ENCODE data around the gene BATF3.
"Not testable (repeated sequence)": the region's sequence is repeated elsewhere in the genome, so short reads cannot be mapped to it uniquely, and the experiment has no call there.

The BATF3 gene, protein sequence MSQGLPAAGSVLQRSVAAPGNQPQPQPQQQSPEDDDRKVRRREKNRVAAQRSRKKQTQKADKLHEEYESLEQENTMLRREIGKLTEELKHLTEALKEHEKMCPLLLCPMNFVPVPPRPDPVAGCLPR

DNA sequence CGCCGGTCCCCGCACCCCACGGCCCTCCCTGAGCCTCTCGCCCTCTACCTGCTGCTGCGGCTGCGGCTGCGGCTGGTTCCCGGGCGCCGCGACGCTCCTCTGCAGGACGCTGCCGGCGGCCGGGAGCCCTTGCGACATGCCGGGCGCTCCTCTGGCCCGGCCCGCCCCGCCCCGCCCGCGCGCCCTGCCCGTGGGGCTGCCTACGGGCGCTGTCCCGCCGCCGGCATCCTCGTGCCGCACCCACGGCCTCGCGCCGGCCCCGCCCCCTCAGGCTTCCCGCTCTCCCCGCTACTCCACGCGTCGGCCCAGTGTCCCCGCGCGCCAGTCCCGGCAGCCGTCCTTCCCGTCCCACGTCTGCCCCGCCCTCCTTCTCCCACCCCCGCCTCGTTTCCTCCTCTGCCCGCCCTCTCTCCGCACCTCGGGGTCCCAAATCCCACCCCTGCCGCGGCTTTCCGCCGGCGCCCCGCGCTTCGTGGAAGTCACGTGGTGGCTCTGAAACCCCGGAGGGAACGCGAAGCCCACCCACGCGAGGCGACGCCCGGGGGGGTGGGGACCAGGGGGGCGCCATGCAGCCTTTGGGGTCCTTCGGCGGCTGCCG is at the start of gene BATF3:
Gene BATF3 (minus strand): TSS at position 216 of the 598 bp plus-strand sequence. CDS start 78 bp downstream, at position 138.
- DNase-seq, result no peak

DNA sequence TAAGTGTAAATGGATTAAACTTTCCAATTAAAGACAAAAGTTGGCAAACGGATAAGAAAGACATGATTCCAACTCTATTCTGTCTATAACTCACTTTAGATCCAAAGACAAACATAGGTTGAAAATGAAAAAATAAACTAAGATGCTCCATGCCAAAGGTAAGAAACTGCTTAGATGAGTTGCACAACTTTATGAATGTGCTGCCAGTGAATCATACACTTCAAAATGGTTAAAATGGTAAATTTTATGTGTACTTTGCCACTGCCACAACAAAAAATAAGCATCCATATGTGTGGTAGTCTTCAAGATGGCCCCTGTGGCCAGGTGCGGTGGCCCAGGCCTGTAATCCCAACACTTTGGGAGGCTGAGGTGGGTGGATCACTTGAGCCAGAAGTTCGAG is 46.9 kb upstream of the BATF3 start:
- DNase-seq, result no peak

DNA sequence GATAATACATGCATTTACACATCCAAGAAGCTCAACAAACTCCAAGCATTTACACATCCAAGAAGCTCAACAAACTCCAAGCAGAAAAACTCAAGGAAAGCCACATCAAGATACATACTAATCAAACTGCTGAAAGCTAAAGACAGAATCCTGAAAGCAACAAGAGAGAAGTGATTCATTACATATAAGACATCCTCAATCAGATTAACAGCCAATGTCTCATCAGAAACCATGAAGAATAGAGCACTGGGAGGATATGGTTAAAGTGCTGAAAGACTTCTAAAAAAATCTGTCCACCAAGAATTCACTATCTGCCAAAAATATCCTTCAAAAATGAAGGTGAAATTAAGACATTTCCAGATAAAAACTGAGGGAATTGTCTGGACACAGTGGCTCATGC is 45.7 kb upstream of the BATF3 start:
- no peak for DNase-seq

DNA sequence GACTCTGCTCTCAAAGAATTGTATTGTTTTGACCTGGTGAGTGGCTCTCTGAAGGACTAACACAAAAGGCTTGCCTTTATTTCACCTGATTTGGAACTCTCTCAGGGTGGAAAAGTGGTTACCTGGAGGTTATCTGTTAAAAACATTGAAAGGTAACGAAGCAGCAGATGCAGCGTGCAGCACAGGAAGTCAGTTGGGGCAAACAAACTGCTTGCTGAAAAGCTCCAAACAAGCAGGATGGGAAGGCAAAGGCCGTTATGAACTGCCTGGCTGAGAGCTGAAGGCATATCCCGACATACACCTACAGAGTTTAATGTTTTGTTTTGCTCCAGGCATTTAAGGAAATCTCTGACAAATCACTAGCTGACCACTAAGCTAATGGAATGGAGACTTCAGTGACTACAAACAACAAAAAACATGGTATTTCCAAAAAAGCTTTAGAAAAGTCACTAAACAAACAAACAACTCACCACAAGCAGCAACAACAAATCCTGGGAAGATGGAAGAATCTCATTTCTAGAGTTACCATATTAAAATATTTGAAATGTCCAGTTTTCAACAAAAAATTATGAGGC is 44.3 kb upstream of the BATF3 start:
- DNase-seq, result no peak

DNA sequence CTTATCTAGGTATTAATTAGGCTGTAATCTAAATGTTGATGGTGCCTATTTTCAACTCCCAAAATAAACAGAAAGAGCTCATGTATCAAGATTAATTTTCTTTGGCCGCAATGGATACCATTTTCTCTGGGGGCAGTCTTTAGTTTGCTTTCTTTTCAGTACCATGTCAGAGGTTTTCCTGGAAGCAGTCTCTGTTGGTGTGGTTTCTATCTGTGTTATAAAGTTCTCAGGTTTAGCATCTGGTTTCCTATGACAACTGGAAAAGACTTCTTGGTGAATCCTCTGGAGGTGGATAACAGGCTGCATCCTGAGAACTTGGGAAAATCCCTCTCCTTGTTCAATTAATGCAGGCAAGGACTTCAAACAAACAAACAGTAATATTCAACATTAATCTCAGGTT is 38.7 kb upstream of the BATF3 start:
- DNase-seq, result no peak

DNA sequence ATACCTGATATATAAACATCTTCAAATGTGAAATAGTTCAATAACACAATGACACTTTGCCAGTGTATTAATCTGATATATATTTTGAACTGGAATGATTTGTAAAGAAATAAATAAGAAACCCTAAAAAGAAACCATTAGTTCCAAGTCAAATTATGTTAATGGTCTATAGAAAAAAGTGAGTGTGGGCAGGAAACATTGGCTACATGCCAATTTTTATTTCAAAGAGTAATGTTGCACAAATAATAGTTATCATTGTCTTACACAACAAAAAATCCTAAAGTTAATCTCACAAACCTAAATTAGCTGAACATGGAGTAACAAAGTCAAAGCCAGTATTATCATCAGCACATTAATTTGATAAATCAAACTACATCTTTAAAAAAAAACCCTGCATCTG is 37.9 kb upstream of the BATF3 start:
- DNase-seq, result no peak

DNA sequence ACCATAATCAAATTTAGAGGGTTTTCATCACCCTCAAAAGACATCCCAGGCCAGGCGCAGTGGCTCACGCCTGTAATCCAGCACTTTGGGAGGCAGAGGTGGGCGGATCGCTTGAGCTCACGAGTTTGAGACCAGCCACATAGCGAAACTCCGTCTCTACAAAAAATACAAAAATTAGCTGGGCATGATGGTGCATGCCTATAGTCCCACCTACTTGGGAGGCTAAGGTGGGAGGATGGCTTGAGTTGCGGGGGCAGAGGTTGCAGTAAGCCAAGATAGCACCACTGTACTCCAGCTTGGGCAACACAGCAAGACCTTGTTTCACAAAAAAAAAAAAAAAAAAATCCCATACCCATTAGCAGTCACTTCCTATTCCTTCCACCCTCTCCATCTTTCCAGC is 33.5 kb upstream of the BATF3 start:
- no peak for DNase-seq

DNA sequence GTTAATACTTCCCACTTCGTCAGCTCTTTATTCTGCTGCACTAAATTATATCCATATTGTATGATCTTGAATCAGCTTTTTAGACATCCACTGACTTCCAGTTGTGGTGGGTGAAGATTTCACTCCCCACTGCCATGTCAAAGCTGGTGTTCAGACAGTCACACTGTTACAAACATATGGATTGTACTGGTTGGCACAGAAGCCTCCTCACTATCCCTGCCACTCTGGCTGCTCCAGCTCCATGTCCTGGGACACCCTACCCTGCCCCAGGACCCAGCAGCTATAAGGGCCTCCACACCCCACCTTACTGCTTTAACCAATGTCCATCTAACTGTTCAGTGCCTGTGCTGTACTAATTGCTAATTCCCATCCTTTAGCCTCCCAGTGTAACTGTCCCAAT is 32.0 kb upstream of the BATF3 start:
- DNase-seq, result no peak

DNA sequence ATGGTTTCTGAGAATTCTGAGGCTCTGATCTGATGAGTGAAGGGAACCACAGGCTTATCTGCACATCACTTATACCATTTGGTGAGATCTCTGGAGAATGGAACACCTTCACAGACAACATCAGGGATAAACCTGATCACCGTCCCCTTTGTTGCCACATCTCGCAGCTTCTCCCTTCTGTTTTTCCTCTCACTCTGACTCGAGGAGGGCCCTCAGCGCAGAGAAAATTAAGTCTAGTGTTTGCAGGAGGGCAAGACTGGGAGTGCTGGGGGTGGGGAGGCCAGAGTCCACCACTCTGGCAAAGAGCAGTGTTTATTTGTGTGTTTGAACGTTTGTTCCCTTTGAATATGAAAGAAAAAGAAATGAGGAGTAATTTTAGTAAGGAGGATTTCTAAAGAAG is 29.0 kb upstream of the BATF3 start:
- no peak for DNase-seq

DNA sequence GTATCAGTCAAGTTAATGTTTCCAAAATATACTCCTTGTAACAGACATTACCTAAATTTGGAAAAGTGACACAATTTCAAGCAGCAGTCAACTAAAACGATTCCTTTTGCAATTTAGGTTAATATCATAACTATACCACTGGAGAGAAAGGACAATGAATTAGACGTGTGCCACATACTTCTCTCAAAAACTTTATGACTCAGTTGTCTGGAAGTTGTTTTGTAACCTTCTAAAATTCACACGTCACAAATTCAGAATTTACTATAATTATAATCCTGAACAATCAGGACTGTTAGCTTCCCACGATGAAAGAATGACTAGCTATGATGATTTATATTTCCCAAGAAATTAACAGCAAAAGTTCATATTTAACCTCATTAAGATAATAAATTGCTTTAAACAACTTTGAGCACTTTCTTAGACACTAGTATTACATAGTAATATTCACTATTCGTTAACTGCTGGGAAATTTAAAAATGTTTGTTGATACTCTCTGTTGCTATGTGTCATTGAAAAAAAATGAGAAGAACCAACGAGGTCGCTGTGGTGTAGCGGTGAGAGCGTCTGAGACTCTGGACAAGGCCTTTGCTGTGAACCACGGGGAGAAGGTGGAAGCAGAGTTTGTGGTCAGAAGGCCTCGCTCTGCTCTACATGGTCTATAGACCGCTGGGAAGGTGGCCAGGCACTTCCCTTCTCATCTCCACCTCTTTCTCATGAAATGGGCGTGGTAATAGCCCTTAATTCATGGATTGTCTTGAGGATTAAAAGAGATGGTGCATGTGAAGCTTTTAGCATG is 27.9 kb upstream of the BATF3 start:
- DNase-seq, result no peak

DNA sequence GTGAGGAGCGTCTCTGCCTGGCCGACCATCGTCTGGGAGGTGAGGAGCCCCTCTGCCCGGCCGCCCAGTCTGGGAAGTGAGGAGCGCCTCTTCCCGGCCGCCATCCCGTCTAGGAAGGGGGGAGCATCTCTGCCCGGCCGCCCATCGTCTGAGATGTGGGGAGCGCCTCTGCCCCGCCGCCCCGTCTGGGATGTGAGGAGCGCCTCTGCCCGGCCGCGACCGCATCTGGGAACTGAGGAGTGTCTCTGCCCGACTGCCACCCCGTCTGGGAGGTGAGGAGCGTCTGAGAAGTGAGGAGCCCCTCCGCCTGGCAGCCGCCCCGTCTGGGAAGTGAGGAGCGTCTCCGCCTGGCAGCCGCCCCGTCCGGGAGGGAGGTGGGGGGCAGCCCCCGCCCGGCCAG is 25.0 kb upstream of the BATF3 start:
- not testable (repeated sequence) for DNase-seq

DNA sequence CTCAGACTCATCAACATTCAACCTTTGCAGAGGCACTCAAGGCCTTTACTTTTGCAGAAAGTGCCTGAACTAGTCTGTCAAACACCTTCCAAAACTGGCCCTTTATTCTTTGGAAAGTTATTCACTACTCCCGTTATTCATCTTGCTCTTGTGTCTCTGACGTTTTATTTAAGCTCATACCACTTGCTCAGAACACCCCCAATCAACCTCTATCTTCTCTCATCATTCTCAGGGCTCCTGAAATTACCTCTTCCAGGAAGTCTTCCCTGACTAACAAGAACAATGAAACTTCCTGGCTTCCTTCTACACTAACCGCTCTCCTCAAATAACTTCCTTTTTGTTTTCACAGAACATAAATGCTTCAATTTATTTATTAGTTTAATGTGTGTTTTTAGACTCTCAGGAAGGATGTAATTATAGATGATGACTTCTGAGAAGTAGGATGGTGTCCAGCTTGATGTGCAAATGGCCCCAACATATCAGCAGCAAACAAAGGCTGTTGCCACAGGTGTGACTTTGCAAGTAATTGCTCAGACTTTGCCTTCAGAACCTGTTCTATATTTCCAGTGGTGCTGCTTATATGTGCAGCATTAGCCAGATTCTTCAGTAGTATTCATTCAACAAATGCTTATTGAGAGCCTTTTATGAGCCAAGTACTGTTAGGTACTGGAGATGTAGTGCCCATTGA is 22.8 kb upstream of the BATF3 start:
- no peak for DNase-seq

DNA sequence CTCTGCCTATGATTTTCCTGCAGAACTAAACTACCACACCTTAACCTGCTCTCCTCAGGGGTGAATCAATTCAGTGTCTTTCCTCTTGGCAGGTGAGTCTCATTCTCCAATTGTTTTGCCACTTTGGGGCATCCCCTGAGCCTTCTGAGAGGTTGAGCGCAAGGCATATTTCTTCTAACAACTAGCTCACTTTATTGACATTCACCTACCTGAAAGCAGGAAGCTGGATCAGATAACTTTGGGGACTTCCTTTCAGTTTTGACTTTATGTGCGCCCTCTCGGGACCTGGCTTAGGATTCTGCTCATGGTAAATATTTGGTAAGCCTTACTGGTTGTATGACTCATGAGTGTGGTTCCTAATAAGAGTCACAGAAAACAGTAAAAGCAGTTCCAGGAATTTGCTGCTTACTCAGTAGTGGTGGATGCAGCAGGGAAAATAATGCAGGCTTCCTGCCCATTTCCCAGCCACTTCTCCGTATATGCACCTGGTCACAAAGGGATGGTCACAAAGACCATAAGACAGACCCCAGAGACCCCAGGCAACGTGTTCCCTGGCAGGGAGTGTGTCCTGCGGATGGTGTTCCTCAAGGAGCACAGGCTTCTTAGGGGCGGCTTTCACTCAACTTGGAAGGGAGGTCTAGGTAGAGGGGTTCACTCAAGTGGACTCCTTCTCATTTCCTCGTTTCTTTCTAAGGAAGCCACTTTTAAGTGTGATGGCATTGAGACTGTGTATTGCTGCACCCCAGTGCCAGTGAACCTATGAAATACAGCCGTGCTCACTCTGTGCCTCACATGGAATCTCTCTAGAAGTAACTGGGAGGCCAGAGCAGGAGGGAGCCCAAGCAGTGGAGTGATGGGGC is 22.0 kb upstream of the BATF3 start:
- no peak for DNase-seq

DNA sequence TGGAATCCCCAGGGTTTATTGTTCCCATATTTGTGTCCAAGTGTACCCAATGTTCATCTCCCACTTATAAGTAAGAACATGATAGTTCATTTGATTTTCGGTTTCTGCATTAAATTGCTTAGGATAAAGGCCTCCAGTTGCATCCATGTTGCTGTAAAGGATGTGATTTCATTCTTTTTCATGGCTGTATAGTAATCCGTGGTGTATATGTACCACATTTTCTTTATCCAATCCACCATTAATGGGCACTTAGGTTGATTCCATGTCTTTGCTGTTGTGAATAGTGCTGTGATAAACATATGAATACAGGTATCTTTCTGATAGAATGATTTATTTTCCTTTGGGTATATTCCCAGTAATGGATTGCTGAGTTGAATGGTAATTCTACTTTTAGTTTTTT is 20.0 kb upstream of the BATF3 start:
- no peak for DNase-seq

DNA sequence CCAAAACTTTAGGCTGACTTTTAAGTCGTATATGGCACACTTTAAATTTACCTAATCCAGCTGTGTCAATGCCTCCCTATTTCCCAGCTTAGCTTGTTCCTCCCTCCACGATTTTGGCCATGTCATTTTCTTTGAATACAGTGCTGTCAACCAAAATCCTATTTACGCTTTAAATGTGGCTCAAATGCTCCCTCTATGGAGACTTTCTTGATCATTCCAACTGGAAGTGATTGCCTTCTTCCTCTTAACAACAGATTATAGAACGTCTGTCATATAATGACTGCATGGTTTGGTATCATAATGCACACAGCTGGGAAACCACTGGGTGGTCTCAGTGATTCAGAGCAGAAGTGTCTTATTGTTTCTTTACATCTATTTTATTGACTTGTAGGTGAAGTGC is 18.9 kb upstream of the BATF3 start:
- no peak for DNase-seq

DNA sequence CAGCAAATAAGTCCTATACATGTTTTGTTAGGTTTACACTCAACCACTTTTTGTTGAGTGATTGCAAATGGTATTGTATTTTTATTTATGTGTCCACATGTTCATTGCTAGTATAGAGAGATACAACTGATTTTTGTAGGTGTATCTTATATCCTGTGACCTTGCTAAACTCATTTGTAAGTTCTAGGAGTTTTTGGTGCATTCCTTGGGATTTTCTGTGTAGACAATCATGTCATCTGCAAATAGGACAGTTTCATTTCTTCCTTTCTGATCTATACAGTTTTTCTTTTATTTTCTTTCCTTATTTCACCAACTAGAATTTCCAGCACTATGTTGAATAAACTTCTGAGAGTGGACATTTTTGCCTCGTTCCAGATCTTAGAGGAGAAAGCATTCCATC is 16.5 kb upstream of the BATF3 start:
- no peak for DNase-seq

DNA sequence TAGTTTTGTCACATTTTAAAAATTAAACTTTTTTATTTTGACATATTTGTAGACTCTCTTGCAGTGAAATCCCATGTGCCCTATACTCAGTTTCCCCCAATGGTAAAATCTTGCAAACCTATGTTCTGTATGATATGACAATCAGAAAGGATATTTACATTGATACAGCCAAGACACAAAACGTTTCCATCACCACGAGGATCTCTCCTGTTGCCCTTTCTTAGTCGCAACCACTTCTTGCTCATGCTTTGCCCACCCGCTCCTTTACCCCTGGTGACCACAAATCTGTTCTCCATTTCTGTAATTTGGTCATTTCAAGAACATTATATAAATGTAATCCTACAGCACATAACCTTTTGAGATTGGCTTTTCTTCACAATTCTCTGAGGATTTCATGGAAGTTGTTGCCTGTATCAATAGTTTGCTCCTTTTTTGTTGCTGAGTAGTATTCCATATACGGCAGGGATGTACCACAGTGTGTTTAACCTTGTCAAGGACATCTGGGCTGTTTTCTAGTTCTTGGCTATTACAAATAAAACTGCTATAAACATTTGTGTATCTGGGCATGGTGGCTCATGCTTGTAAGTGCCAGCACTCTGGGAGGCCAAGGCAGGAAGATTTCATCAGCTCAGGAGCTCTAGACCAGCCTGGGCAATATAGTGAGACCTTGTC is 14.0 kb upstream of the BATF3 start:
- no peak for DNase-seq

DNA sequence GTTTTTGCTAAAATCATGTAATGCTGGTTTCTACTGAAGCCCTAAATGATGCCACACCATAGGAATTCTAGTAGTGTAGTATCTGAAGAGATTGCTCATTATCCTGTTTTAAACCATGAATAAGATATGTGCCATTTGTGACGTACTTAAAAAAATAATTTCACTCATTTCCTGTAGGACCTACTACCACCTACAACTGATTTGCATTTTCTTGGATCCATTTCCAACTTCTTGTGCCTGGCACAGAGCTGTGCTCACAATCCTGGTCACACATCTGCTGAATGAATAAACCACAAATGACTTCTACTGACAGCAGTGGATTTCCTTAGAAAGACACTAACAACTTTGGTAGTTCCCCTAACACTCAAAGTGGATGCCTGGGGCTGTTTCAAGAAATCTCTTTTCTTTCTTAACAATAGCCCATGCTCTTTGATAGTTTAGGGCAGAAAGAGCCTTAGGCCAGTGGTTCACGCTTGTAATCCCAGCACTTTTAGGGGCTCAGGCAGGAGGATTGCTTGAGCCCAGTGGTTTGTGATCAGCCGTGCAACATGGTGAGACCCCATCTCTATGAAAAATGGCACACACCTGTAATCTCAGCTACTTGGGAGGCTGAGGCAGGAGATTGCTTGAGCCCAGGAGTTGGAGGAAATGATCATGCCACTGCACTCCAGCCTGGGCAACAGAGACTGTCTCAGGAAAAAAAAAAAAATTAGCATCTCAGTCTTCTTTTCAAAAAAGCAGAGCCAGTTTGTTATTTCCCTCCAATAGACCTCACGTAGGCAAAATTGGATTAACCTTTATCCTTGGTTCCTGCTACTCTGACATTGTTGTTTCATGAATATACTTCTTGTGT is 13.0 kb upstream of the BATF3 start:
- no peak for DNase-seq

DNA sequence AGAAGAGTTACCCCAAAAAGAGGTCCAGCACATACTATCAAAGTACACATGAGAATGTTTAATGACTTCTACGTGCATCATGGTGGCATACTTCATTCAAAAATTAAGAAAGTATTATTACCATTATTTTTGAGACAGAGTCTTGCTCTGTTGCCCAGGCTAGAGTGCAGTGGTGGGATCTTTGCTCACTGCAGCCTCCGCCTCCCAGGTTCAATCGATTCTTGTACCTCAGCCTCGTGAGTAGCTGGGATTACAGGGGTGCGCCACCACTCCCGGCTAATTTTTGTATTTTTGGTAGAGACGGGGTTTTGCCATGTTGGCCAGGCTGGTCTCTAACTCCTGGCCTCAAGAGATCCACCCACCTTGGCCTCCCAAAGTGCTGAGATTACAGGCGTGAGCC is 12.3 kb upstream of the BATF3 start:
- not testable (repeated sequence) for DNase-seq

DNA sequence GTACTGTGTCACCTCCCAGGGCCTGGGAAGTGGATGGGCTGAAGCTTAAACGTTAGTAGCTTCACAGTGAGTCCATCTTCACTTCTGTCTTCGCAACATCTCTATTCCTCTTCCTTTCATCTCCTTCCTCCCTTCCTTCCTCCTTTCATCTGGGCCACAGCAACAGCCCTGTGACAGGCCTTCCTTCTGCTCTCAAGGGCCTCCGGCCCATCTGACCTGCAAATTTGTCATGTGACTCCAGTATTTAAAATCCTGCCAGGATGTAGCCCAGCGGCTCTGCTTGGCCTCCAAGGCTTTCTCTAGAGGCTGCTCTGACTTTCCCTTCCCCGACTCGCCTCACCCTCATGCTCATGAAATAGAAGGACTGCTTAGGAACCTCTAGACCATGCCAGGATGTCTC is 10.9 kb upstream of the BATF3 start:
- DNase-seq, result no peak

DNA sequence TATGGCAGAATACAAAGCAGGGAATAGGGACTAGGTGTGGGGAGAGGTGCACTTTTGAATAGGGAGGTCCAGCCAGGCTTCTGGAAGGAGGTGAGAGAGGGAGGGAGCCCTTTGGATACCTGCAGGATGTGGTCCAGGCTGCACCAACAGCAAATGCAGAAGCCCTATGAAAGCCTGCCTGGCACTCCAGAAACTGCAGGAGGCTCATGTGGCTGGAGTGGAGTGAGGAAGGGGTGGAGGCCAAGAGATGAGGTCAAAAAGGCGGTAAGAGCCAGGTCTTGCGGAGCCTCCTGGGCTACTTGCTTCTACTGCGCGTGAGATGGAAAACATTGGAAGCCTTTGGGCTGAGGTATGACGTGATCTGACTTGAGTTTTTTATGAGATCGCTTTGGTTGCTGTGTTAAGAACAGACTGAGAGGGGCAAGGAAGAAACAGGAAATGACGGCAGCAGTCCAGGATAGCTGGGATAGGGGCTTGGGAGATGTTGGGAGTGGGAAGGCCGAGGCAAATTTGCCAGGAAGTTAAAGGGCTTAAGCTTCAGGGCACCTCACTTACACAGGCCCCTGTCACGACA is 4.4 kb upstream of the BATF3 start:
- DNase-seq, result no peak
